Measurements from ENCODE around the gene SLC35G1.

Gene SLC35G1

GRCh38 chr10:93947524-93947923, 53.7 kb downstream of the SLC35G1 start:
- H3K4me3 ChIP-seq (ENCODE audit: low read depth, low read length), result no peak overlapping the region
- TF ChIP-seq CTCF (IDR thresholded peaks at IDR 0.05; ENCODE audit: borderline replicate concordance, insufficient read depth, low read depth, low read length), result no peak

- H3K4me3 ChIP-seq (ENCODE audit: low read depth, low read length), result no peak overlapping the region
- TF ChIP-seq CTCF (IDR thresholded peaks at IDR 0.05; ENCODE audit: borderline replicate concordance, insufficient read depth, low read depth, low read length), result no peak
Measured at GRCh38 chr10:93951905-93952304, 58.1 kb downstream of the SLC35G1 start.
